Neural cell (in vitro differentiated cells): ENCODE results near the gene HOXC5. TPM values are rescaled to one million over a fixed set of nuclear protein-coding genes. Genes with fewer than 3 reads are reported as not detected.

Source experiments
- H2AFZ ChIP-seq: fragments of 200-600, 300-800 bp; sonication (generic), shearing (Covaris generic); 2 replicates; pipeline ENCODE4 v1.6.0; 2014; ENCODE audit warnings: low read depth, mild to moderate bottlenecking, antibody characterized with exemption, low read length, moderate library complexity
- H3F3A ChIP-seq: fragments of 200-600 bp; shearing (Covaris generic); 2 replicates; pipeline ENCODE4 v1.6.1; 2016; ENCODE audit warnings: mild to moderate bottlenecking, moderate library complexity, mixed read lengths, antibody characterized with exemption, low read length; ENCODE audit not compliant: insufficient read depth, poor library complexity, severe bottlenecking
- H3K27ac ChIP-seq: fragments of 200-600, 300-800 bp; sonication (generic), shearing (Covaris generic); 2 replicates; pipeline ENCODE4 v1.5.1; 2014; ENCODE audit warnings: mild to moderate bottlenecking, low read length, moderate library complexity
- H3K27me3 ChIP-seq: fragments of 300-800, 200-600 bp; sonication (generic), shearing (Covaris generic); 2 replicates; pipeline ENCODE4 v1.6.0; 2014; ENCODE audit warnings: mild to moderate bottlenecking, low read depth, low read length, moderate library complexity; ENCODE audit not compliant: insufficient read depth
- H3K36me3 ChIP-seq: fragments of 300-800, 200-600 bp; sonication (generic), shearing (Covaris generic); 2 replicates; pipeline ENCODE4 v1.5.1; 2014; ENCODE audit warnings: mild to moderate bottlenecking, antibody characterized with exemption, low read length, moderate library complexity; ENCODE audit not compliant: insufficient read depth
- H3K4me2 ChIP-seq: fragments of 300-800, 200-600 bp; sonication (generic), shearing (Covaris generic); 2 replicates; pipeline ENCODE4 v1.6.0; 2014; ENCODE audit warnings: mild to moderate bottlenecking, low read length
- H3K4me3 ChIP-seq: fragments of 300-800, 200-600 bp; sonication (generic), shearing (Covaris generic); 2 replicates; pipeline ENCODE4 v1.5.1; 2014; ENCODE audit warnings: mild to moderate bottlenecking, low read length, moderate library complexity
- H3K79me2 ChIP-seq: fragments of 200-600 bp; shearing (Covaris generic); replicated peaks from 2 replicates; pipeline ENCODE4 v1.6.0; 2014; ENCODE audit warnings: mild to moderate bottlenecking, low read length, moderate library complexity; ENCODE audit not compliant: insufficient read depth
- H3K9ac ChIP-seq: fragments of 300-800, 200-600 bp; sonication (generic), shearing (Covaris generic); 2 replicates; pipeline ENCODE4 v1.6.1; 2016; ENCODE audit warnings: mild to moderate bottlenecking, low read length, mixed read lengths
- H3K9me2 ChIP-seq: fragments of 200-600 bp; shearing (Covaris generic); 2 replicates; pipeline ENCODE4 v1.6.1; 2016; ENCODE audit warnings: mild to moderate bottlenecking, low read length, mixed read lengths; ENCODE audit not compliant: insufficient read depth
- H3K9me3 ChIP-seq: fragments of 200-600, 300-800 bp; sonication (generic), shearing (Covaris generic); 2 replicates; pipeline ENCODE4 v1.6.1; 2016; ENCODE audit warnings: mild to moderate bottlenecking, mixed run types, low read length, moderate library complexity, mixed read lengths
- H4K20me1 ChIP-seq: fragments of 200-600 bp; shearing (Covaris generic); 2 replicates; pipeline ENCODE4 v1.6.1; 2016; ENCODE audit warnings: mild to moderate bottlenecking, mixed run types; ENCODE audit not compliant: insufficient read depth
- EP300 ChIP-seq: fragments of 450-650 bp; conservative IDR thresholded peaks from 2 replicates; pipeline ENCODE4 v1.6.1; 2014; ENCODE audit warnings: antibody characterized with exemption, mild to moderate bottlenecking, moderate library complexity; ENCODE audit not compliant: poor library complexity, severe bottlenecking
- EZH2 ChIP-seq: fragments of 200-600, 300-800 bp; shearing (Covaris generic), sonication (generic); IDR thresholded peaks from 2 replicates; pipeline ENCODE4 v1.6.1; 2014; ENCODE audit warnings: antibody characterized with exemption, low read length, borderline replicate concordance, mild to moderate bottlenecking; ENCODE audit not compliant: insufficient read depth, poor library complexity, severe bottlenecking
- MXI1 ChIP-seq: fragments of 450-650 bp; conservative IDR thresholded peaks from 2 replicates; pipeline ENCODE4 v1.6.1; 2014; ENCODE audit warnings: antibody characterized with exemption, mild to moderate bottlenecking; ENCODE audit not compliant: poor library complexity, severe bottlenecking
- POLR2AphosphoS5 ChIP-seq: IDR thresholded peaks from 2 replicates; pipeline ENCODE4 v1.6.1; 2012
- RAD21 ChIP-seq: fragments of 450-650 bp; conservative IDR thresholded peaks from 2 replicates; pipeline ENCODE4 v1.6.1; 2014; ENCODE audit warnings: antibody characterized with exemption, mild to moderate bottlenecking, moderate library complexity
- SMC3 ChIP-seq: fragments of 450-650 bp; conservative IDR thresholded peaks from 2 replicates; pipeline ENCODE4 v1.6.1; 2014; ENCODE audit warnings: antibody characterized with exemption, mild to moderate bottlenecking, moderate library complexity; ENCODE audit not compliant: poor library complexity
- TAF1 ChIP-seq: IDR thresholded peaks from 2 replicates; pipeline ENCODE4 v1.6.1; 2012; ENCODE audit warnings: low read depth
- polyA plus RNA-seq: library from polyadenylated mRNA; depleted of rRNA; stranded (reverse); fragments of >200 nt; gene quantifications from 2 replicates; pipeline ENCODE4 v1.2.3, GENCODE V29; 2014
- TF ChIP-seq, protein P1 (sequence below): fragments of 450-650 bp; IDR thresholded peaks from 2 replicates; pipeline ENCODE4 v1.5.1; 2014; ENCODE audit warnings: antibody characterized with exemption, mild to moderate bottlenecking, moderate library complexity; ENCODE audit not compliant: poor library complexity, severe bottlenecking
- TF ChIP-seq, protein P2 (sequence below): IDR thresholded peaks from 2 replicates; pipeline ENCODE4 v1.6.1; 2012; ENCODE audit warnings: borderline replicate concordance

Gene HOXC5
- polyA plus RNA-seq, 1 donor from 2014 or later = not detected

- Histone ChIP-seq H3K4me2 (no peak overlapping the region), H3K9ac (no peak overlapping the region), H3F3A (no peaks in the 10 kb centered on the region), H3K9me2 (no peaks in the 10 kb centered on the region), H3K9me3 (no peaks in the 10 kb centered on the region), H2AFZ (no peak overlapping the region), H3K27ac (no peak overlapping the region), H3K27me3 (peaks cover 100% of the 10 kb centered on the region), H3K36me3 (no peaks in the 10 kb centered on the region), H4K20me1 (no peaks in the 10 kb centered on the region), H3K79me2 (no peaks in the 10 kb centered on the region), H3K4me3 (no peak overlapping the region)
- TF ChIP-seq RAD21 (peak; percentile 68), POLR2AphosphoS5 (no peak), MXI1 (no peak), TAF1 (no peak), EP300 (no peak), SMC3 (peak; percentile 74), EZH2 (peak; percentile 52)
- TF ChIP-seq, protein P1, sequence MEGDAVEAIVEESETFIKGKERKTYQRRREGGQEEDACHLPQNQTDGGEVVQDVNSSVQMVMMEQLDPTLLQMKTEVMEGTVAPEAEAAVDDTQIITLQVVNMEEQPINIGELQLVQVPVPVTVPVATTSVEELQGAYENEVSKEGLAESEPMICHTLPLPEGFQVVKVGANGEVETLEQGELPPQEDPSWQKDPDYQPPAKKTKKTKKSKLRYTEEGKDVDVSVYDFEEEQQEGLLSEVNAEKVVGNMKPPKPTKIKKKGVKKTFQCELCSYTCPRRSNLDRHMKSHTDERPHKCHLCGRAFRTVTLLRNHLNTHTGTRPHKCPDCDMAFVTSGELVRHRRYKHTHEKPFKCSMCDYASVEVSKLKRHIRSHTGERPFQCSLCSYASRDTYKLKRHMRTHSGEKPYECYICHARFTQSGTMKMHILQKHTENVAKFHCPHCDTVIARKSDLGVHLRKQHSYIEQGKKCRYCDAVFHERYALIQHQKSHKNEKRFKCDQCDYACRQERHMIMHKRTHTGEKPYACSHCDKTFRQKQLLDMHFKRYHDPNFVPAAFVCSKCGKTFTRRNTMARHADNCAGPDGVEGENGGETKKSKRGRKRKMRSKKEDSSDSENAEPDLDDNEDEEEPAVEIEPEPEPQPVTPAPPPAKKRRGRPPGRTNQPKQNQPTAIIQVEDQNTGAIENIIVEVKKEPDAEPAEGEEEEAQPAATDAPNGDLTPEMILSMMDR = peak; percentile 65
- TF ChIP-seq, protein P2, sequence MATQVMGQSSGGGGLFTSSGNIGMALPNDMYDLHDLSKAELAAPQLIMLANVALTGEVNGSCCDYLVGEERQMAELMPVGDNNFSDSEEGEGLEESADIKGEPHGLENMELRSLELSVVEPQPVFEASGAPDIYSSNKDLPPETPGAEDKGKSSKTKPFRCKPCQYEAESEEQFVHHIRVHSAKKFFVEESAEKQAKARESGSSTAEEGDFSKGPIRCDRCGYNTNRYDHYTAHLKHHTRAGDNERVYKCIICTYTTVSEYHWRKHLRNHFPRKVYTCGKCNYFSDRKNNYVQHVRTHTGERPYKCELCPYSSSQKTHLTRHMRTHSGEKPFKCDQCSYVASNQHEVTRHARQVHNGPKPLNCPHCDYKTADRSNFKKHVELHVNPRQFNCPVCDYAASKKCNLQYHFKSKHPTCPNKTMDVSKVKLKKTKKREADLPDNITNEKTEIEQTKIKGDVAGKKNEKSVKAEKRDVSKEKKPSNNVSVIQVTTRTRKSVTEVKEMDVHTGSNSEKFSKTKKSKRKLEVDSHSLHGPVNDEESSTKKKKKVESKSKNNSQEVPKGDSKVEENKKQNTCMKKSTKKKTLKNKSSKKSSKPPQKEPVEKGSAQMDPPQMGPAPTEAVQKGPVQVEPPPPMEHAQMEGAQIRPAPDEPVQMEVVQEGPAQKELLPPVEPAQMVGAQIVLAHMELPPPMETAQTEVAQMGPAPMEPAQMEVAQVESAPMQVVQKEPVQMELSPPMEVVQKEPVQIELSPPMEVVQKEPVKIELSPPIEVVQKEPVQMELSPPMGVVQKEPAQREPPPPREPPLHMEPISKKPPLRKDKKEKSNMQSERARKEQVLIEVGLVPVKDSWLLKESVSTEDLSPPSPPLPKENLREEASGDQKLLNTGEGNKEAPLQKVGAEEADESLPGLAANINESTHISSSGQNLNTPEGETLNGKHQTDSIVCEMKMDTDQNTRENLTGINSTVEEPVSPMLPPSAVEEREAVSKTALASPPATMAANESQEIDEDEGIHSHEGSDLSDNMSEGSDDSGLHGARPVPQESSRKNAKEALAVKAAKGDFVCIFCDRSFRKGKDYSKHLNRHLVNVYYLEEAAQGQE = no peak
These were observed 43.4 kb upstream of the HOXC5 start for GRCh38 chr12:53989227-53990113.

DNA sequence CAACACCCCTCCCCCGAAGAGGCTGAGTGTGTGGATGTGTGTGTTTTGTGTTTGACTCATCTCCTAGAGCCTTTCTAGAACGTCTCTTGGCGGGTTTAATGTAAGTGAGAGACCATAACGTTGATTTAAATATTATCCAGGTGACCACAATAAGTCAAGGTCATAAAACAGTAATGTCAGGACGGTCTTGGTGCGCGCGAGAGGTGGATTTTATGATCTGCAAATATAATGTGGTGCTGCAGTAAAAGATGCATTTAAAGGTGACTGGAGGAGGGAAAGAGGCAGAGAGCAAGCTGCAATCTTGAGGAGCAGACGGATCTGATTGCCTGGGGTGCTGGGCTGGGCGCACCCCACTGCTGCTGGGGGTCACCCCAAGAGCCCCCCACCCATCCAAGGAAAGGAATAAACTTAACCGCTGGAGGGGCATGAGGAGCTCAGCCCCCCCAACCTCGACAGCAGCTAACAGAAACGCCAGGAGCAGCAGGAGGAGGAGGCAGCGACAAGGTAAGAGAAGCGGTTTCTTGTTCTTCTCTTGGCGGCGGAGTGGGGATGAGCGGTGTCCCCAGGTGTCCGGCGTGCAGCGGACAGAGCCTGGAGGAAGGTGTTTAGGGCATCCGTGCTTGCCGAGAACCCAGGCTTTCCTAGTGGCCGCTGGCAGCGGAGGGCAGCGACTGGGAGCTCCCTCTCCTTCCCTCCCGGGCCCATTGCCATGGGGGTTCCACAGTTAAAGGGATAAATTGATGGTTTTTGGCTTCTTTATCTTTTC is 42.4 kb upstream of the HOXC5 start:
- Histone ChIP-seq H3K4me2 (no peak overlapping the region), H3K27me3 (peaks cover 100% of the 10 kb centered on the region), H3K4me3 (no peak overlapping the region), H2AFZ (no peak overlapping the region), H3K9ac (no peak overlapping the region), H3K79me2 (no peaks in the 10 kb centered on the region), H3K36me3 (no peaks in the 10 kb centered on the region), H3K9me2 (no peaks in the 10 kb centered on the region), H3K27ac (no peak overlapping the region), H3F3A (no peaks in the 10 kb centered on the region), H4K20me1 (no peaks in the 10 kb centered on the region), H3K9me3 (no peaks in the 10 kb centered on the region)
- TF ChIP-seq, protein P2 = no peak
- no peak for TF ChIP-seq MXI1
- TF ChIP-seq EZH2 = no peak
- no peak for TF ChIP-seq EP300
- no peak for TF ChIP-seq RAD21
- no peak for TF ChIP-seq SMC3
- TF ChIP-seq POLR2AphosphoS5 = no peak
- TF ChIP-seq, protein P1 = no peak
- no peak for TF ChIP-seq TAF1
